A549 treated with DMSO at 1 μM for 4 hours (cell line): Measurements from ENCODE around the gene IDNK. TPM values are rescaled to one million over a fixed set of nuclear protein-coding genes. Genes with fewer than 3 reads are reported as not detected.

Experiments
- total RNA-seq: library from RNA; stranded (reverse); fragments of 200-300 nt; extraction: Qiagen RNA extraction; gene quantifications from 5 replicates; pipeline ENCODE4 v1.2.3, GENCODE V29; 2022; ENCODE audit warnings: low read depth

IDNK gene
- 4.7 to 7.3 TPM (median 5.8 TPM) in 5 replicates for total RNA-seq

GRCh38 chr9:83622939-83623678 lies at the start of gene IDNK:
Gene IDNK (plus strand): TSS chr9:83623143. CDS start chr9:83623172, 29 bp downstream.

Other genes with a start within 250 kb of the IDNK start
- 1.5 to 2.7 TPM (median 2.1 TPM) in 5 replicates for gene FRMD3, start 84.7 kb upstream of the IDNK start, total RNA-seq
- 110 to 129 TPM (median 120 TPM) in 5 replicates for gene UBQLN1, start 84.8 kb downstream of the IDNK start, total RNA-seq
- 3.8 to 7.0 TPM (median 5.5 TPM) in 5 replicates for gene GKAP1, start 194.6 kb downstream of the IDNK start, total RNA-seq